ACC112 (cell line): ENCODE data around the gene MEGF8.

ENCODE experiments used
- H2AFZ ChIP-seq: fragments of 200-600 bp; sonication (generic); one replicate; pipeline ENCODE4 v1.6.0; 2017; ENCODE audit warnings: antibody characterized with exemption, low read length; ENCODE audit not compliant: unreplicated experiment
- H3K27ac ChIP-seq: fragments of 200-600 bp; sonication (generic); 2 replicates; pipeline ENCODE4 v1.5.1; 2014; ENCODE audit warnings: low read depth, mild to moderate bottlenecking, antibody characterized with exemption, low read length, moderate library complexity
- H3K27me3 ChIP-seq: fragments of 200-600 bp; sonication (generic); 2 replicates; pipeline ENCODE4 v1.6.1; 2014; ENCODE audit warnings: mild to moderate bottlenecking, antibody characterized with exemption, low read length, moderate library complexity, mixed read lengths; ENCODE audit not compliant: insufficient read depth
- H3K36me3 ChIP-seq: fragments of 200-600 bp; sonication (generic); 2 replicates; pipeline ENCODE4 v1.6.1; 2016; ENCODE audit warnings: mild to moderate bottlenecking, antibody characterized with exemption, low read length, moderate library complexity, mixed read lengths; ENCODE audit not compliant: insufficient read depth
- H3K4me1 ChIP-seq: fragments of 200-600 bp; sonication (generic); one replicate; pipeline ENCODE4 v1.6.1; 2016; ENCODE audit warnings: low read length, mixed read lengths; ENCODE audit not compliant: insufficient read depth, unreplicated experiment, control insufficient read depth
- H3K4me3 ChIP-seq: fragments of 200-600 bp; sonication (generic); 2 replicates; pipeline ENCODE4 v1.5.1; 2014; ENCODE audit warnings: mild to moderate bottlenecking, low read depth, low read length
- H3K79me2 ChIP-seq: fragments of 200-600 bp; sonication (generic); one replicate; pipeline ENCODE4 v1.6.0; 2016; ENCODE audit warnings: low read length; ENCODE audit not compliant: control insufficient read depth, unreplicated experiment, insufficient read depth

MEGF8 gene

GRCh38 chr19:42349378-42350107 is 24.1 kb downstream of the MEGF8 start:
- Histone ChIP-seq H3K4me1 (no peaks in the 10 kb centered on the region), H2AFZ (no peak overlapping the region), H3K36me3 (no peaks in the 10 kb centered on the region), H3K27me3 (no peaks in the 10 kb centered on the region), H3K79me2 (no peaks in the 10 kb centered on the region), H3K4me3 (no peak overlapping the region), H3K27ac (no peak overlapping the region)

- Histone ChIP-seq H3K36me3 (no peaks in the 10 kb centered on the region), H3K4me1 (no peaks in the 10 kb centered on the region), H3K4me3 (no peak overlapping the region), H2AFZ (no peak overlapping the region), H3K79me2 (no peaks in the 10 kb centered on the region), H3K27ac (no peak overlapping the region), H3K27me3 (no peaks in the 10 kb centered on the region)
These were observed 25.0 kb downstream of the MEGF8 start for GRCh38 chr19:42350417-42350816.

GRCh38 chr19:42351079-42351735 is 25.8 kb downstream of the MEGF8 start:
- no peaks in the 10 kb centered on the region for H3K79me2 ChIP-seq
- H3K4me1 ChIP-seq, result no peaks in the 10 kb centered on the region
- no peak overlapping the region for H3K27ac ChIP-seq
- H2AFZ ChIP-seq, result no peak overlapping the region
- H3K36me3 ChIP-seq, result no peaks in the 10 kb centered on the region
- H3K4me3 ChIP-seq, result no peak overlapping the region
- no peaks in the 10 kb centered on the region for H3K27me3 ChIP-seq

- H3K36me3 ChIP-seq, result no peaks in the 10 kb centered on the region
- H3K4me3 ChIP-seq, result no peak overlapping the region
- H3K27ac ChIP-seq, result no peak overlapping the region
- H3K27me3 ChIP-seq, result no peaks in the 10 kb centered on the region
- no peaks in the 10 kb centered on the region for H3K4me1 ChIP-seq
- no peak overlapping the region for H2AFZ ChIP-seq
- H3K79me2 ChIP-seq, result no peaks in the 10 kb centered on the region
These were observed 27.1 kb downstream of the MEGF8 start for GRCh38 chr19:42352301-42353259.

- Histone ChIP-seq H3K4me1 (no peaks in the 10 kb centered on the region), H2AFZ (no peak overlapping the region), H3K27ac (no peak overlapping the region), H3K27me3 (no peaks in the 10 kb centered on the region), H3K36me3 (no peaks in the 10 kb centered on the region), H3K4me3 (no peak overlapping the region), H3K79me2 (no peaks in the 10 kb centered on the region)
These were observed 28.0 kb downstream of the MEGF8 start for GRCh38 chr19:42353341-42354015.

- no peak overlapping the region for H3K27ac ChIP-seq
- H3K79me2 ChIP-seq, result no peaks in the 10 kb centered on the region
- no peaks in the 10 kb centered on the region for H3K4me1 ChIP-seq
- no peak overlapping the region for H2AFZ ChIP-seq
- no peaks in the 10 kb centered on the region for H3K27me3 ChIP-seq
- no peaks in the 10 kb centered on the region for H3K36me3 ChIP-seq
- H3K4me3 ChIP-seq, result no peak overlapping the region
These were observed 30.5 kb downstream of the MEGF8 start for GRCh38 chr19:42355896-42356295.

- no peak overlapping the region for H2AFZ ChIP-seq
- no peak overlapping the region for H3K27ac ChIP-seq
- H3K79me2 ChIP-seq, result no peaks in the 10 kb centered on the region
- H3K4me3 ChIP-seq, result no peak overlapping the region
- no peaks in the 10 kb centered on the region for H3K4me1 ChIP-seq
- H3K27me3 ChIP-seq, result no peaks in the 10 kb centered on the region
- H3K36me3 ChIP-seq, result no peaks in the 10 kb centered on the region
These were observed 31.3 kb downstream of the MEGF8 start for GRCh38 chr19:42356686-42357085.

- Histone ChIP-seq H3K27ac (no peak overlapping the region), H3K36me3 (no peaks in the 10 kb centered on the region), H3K79me2 (no peaks in the 10 kb centered on the region)
These were observed 31.9 kb downstream of the MEGF8 start for GRCh38 chr19:42357290-42357689.

GRCh38 chr19:42360787-42361544 is 35.5 kb downstream of the MEGF8 start:
- H3K36me3 ChIP-seq, result no peaks in the 10 kb centered on the region
- no peaks in the 10 kb centered on the region for H3K27me3 ChIP-seq
- no peaks in the 10 kb centered on the region for H3K79me2 ChIP-seq
- no peaks in the 10 kb centered on the region for H3K4me1 ChIP-seq
- H2AFZ ChIP-seq, result no peak overlapping the region
- H3K4me3 ChIP-seq, result no peak overlapping the region
- no peak overlapping the region for H3K27ac ChIP-seq

More at GRCh38 chr19:42357290-42357689, 31.9 kb downstream of the MEGF8 start:
- H2AFZ ChIP-seq, result no peak overlapping the region
- no peaks in the 10 kb centered on the region for H3K4me1 ChIP-seq
- no peaks in the 10 kb centered on the region for H3K27me3 ChIP-seq
- no peak overlapping the region for H3K4me3 ChIP-seq

- Histone ChIP-seq H3K36me3 (no peaks in the 10 kb centered on the region), H3K79me2 (no peaks in the 10 kb centered on the region), H3K4me3 (no peak overlapping the region), H2AFZ (no peak overlapping the region), H3K27me3 (no peaks in the 10 kb centered on the region), H3K27ac (no peak overlapping the region), H3K4me1 (no peaks in the 10 kb centered on the region)
These were observed 36.1 kb downstream of the MEGF8 start for GRCh38 chr19:42361545-42361910.
